ENCODE data around the gene CYLC1.

DNA sequence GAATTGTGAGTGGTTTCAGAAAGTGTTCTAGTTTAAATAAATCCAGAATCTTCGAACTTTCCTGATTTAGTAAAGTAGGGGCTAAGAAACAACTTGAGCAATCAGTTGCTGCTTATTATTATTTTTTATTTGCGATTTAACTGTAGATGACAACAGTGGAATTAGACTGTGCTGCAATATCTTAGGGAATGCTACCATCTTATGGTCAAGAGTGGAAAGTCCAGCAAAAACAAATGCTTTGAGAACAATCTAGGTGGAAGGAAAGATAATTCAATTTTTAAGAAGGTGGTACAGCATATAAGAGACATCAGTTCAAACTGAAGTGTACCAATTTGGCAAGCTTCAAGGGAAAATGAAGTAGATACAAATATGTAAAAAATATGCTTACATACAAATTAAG lies 73.3 kb downstream of the CYLC1 start:
- TF ChIP-seq OSR1 (CRISPR knock-in tag; IDR thresholded peaks at IDR 0.05) (no peak), ISL1 (CRISPR knock-in tag; IDR thresholded peaks at IDR 0.05) (no peak), BACH2 (CRISPR knock-in tag; IDR thresholded peaks at IDR 0.05; ENCODE audit: borderline replicate concordance) (no peak), RARB (CRISPR knock-in tag; IDR thresholded peaks at IDR 0.05) (no peak), ARNTL (CRISPR knock-in tag; IDR thresholded peaks at IDR 0.05; ENCODE audit: borderline replicate concordance, low read depth) (no peak), TSHZ2 (CRISPR knock-in tag; IDR thresholded peaks at IDR 0.05) (no peak)
- TF ChIP-seq, protein P1, sequence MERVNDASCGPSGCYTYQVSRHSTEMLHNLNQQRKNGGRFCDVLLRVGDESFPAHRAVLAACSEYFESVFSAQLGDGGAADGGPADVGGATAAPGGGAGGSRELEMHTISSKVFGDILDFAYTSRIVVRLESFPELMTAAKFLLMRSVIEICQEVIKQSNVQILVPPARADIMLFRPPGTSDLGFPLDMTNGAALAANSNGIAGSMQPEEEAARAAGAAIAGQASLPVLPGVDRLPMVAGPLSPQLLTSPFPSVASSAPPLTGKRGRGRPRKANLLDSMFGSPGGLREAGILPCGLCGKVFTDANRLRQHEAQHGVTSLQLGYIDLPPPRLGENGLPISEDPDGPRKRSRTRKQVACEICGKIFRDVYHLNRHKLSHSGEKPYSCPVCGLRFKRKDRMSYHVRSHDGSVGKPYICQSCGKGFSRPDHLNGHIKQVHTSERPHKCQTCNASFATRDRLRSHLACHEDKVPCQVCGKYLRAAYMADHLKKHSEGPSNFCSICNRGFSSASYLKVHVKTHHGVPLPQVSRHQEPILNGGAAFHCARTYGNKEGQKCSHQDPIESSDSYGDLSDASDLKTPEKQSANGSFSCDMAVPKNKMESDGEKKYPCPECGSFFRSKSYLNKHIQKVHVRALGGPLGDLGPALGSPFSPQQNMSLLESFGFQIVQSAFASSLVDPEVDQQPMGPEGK (CRISPR knock-in tag; IDR thresholded peaks at IDR 0.05; ENCODE audit: borderline replicate concordance) = no peak
- TF ChIP-seq, protein P2, sequence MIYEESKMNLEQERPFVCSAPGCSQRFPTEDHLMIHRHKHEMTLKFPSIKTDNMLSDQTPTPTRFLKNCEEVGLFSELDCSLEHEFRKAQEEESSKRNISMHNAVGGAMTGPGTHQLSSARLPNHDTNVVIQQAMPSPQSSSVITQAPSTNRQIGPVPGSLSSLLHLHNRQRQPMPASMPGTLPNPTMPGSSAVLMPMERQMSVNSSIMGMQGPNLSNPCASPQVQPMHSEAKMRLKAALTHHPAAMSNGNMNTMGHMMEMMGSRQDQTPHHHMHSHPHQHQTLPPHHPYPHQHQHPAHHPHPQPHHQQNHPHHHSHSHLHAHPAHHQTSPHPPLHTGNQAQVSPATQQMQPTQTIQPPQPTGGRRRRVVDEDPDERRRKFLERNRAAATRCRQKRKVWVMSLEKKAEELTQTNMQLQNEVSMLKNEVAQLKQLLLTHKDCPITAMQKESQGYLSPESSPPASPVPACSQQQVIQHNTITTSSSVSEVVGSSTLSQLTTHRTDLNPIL (CRISPR knock-in tag; IDR thresholded peaks at IDR 0.05; ENCODE audit: low read depth) = no peak
- TF ChIP-seq, protein P3, sequence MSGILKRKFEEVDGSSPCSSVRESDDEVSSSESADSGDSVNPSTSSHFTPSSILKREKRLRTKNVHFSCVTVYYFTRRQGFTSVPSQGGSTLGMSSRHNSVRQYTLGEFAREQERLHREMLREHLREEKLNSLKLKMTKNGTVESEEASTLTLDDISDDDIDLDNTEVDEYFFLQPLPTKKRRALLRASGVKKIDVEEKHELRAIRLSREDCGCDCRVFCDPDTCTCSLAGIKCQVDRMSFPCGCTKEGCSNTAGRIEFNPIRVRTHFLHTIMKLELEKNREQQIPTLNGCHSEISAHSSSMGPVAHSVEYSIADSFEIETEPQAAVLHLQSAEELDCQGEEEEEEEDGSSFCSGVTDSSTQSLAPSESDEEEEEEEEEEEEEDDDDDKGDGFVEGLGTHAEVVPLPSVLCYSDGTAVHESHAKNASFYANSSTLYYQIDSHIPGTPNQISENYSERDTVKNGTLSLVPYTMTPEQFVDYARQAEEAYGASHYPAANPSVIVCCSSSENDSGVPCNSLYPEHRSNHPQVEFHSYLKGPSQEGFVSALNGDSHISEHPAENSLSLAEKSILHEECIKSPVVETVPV (CRISPR knock-in tag; IDR thresholded peaks at IDR 0.05) = no peak
